GM06990 (cell line): Measurements from ENCODE around the gene OPCML.

Experiments
- DNase-seq: peaks from one replicate; pipeline ENCODE4 v3.0.0-alpha.2; 2011; ENCODE audit not compliant: insufficient read length; ENCODE audit errors: extremely low read depth
- H3K27me3 ChIP-seq: replicated peaks from 2 replicates; pipeline ENCODE4 v1.6.0; 2011; ENCODE audit warnings: low read length; ENCODE audit not compliant: control insufficient read depth, insufficient read depth
- H3K36me3 ChIP-seq: 2 replicates; pipeline ENCODE4 v1.5.1; 2011; ENCODE audit warnings: low read length; ENCODE audit not compliant: control insufficient read depth, insufficient read depth
- H3K4me3 ChIP-seq: replicated peaks from 2 replicates; pipeline ENCODE4 v1.5.1; 2011; ENCODE audit warnings: low read depth, mild to moderate bottlenecking, control low read depth, low read length
- CTCF ChIP-seq: IDR thresholded peaks from 2 replicates; pipeline ENCODE4 v1.5.1; 2011; ENCODE audit warnings: low read length, control low read depth, mild to moderate bottlenecking, inconsistent platforms; ENCODE audit not compliant: insufficient read depth, poor library complexity, severe bottlenecking

The OPCML gene

GRCh38 chr11:132894606-132895005 is 637.7 kb downstream of the OPCML start:
- no peak overlapping the region for H3K4me3 ChIP-seq
- H3K36me3 ChIP-seq, result no peaks in the 10 kb centered on the region
- no peak for DNase-seq
- TF ChIP-seq CTCF, result no peak
- no peaks in the 10 kb centered on the region for H3K27me3 ChIP-seq

GRCh38 chr11:132892876-132893275 is 639.4 kb downstream of the OPCML start:
- no peaks in the 10 kb centered on the region for H3K27me3 ChIP-seq
- no peak for TF ChIP-seq CTCF
- no peaks in the 10 kb centered on the region for H3K36me3 ChIP-seq
- DNase-seq, result no peak
- no peak overlapping the region for H3K4me3 ChIP-seq

- Histone ChIP-seq H3K4me3 (no peak overlapping the region), H3K36me3 (no peaks in the 10 kb centered on the region), H3K27me3 (no peaks in the 10 kb centered on the region)
- no peak for DNase-seq
- no peak for TF ChIP-seq CTCF
Observed at GRCh38 chr11:132888226-132888625, 644.1 kb downstream of the OPCML start.

GRCh38 chr11:132886335-132886734 is 646.0 kb downstream of the OPCML start:
- TF ChIP-seq CTCF, result no peak
- no peaks in the 10 kb centered on the region for H3K36me3 ChIP-seq
- no peak overlapping the region for H3K4me3 ChIP-seq
- DNase-seq, result no peak
- H3K27me3 ChIP-seq, result no peaks in the 10 kb centered on the region

- no peak overlapping the region for H3K4me3 ChIP-seq
- H3K27me3 ChIP-seq, result no peaks in the 10 kb centered on the region
- no peak for DNase-seq
- no peaks in the 10 kb centered on the region for H3K36me3 ChIP-seq
- TF ChIP-seq CTCF, result no peak
Observed at GRCh38 chr11:132883241-132883640, 649.1 kb downstream of the OPCML start.

GRCh38 chr11:132881622-132882021 is 650.7 kb downstream of the OPCML start:
- no peak overlapping the region for H3K4me3 ChIP-seq
- no peak for TF ChIP-seq CTCF
- DNase-seq, result no peak
- H3K27me3 ChIP-seq, result no peaks in the 10 kb centered on the region
- H3K36me3 ChIP-seq, result no peaks in the 10 kb centered on the region
